ENCODE data around the gene SHANK2. TPM values are rescaled to one million over a fixed set of nuclear protein-coding genes. Genes with fewer than 3 reads are reported as not detected.

Gene SHANK2
- total RNA-seq, 2 donors from 2014 or later, result 22.3 to 49.6 TPM

DNA sequence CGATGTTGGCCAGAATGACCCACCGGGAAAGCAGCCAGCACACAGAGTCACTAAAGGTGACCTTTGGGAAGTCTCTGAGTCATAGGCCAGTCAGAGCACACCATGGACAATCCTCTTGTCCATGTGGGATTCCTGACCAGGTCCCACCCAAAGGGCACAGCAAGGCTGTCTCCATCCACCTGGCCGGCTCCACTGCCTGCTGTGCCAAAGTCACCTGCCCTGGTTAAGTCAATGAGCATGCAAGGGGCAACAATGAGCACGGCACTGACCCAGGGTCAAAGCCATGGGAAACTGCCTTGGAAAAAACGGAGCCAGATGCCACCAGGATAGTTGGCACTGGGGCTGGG, 49.8 kb downstream of the SHANK2 start:
- Mint-ChIP-seq H3K4me3 (no peak overlapping the region), H3K27me3 (ENCODE audit: insufficient read depth) (no peaks in the 10 kb centered on the region), H3K27ac (no peak overlapping the region), H3K4me1 (peaks cover 8% of the 10 kb centered on the region), H3K9me3 (no peaks in the 10 kb centered on the region), H3K36me3 (ENCODE audit: low read depth) (peaks cover 18% of the 10 kb centered on the region)
- Histone ChIP-seq H3K9ac (ENCODE audit: extremely low read depth, low read length, poor library complexity, severe bottlenecking) (no peak overlapping the region), H3K4me1 (ENCODE audit: control insufficient read depth, insufficient read depth, low read length) (no peaks in the 10 kb centered on the region), H3K36me3 (ENCODE audit: control insufficient read depth, insufficient read depth, low read length) (no peaks in the 10 kb centered on the region), H3K27ac (ENCODE audit: low read depth, low read length) (no peak overlapping the region), H3K4me3 (ENCODE audit: low read length) (no peak overlapping the region), H3K9me3 (ENCODE audit: control insufficient read depth, low read length) (no peaks in the 10 kb centered on the region), H3K27me3 (ENCODE audit: control insufficient read depth, insufficient read depth, low read length, poor library complexity, severe bottlenecking) (no peaks in the 10 kb centered on the region)
- TF ChIP-seq, protein P1, sequence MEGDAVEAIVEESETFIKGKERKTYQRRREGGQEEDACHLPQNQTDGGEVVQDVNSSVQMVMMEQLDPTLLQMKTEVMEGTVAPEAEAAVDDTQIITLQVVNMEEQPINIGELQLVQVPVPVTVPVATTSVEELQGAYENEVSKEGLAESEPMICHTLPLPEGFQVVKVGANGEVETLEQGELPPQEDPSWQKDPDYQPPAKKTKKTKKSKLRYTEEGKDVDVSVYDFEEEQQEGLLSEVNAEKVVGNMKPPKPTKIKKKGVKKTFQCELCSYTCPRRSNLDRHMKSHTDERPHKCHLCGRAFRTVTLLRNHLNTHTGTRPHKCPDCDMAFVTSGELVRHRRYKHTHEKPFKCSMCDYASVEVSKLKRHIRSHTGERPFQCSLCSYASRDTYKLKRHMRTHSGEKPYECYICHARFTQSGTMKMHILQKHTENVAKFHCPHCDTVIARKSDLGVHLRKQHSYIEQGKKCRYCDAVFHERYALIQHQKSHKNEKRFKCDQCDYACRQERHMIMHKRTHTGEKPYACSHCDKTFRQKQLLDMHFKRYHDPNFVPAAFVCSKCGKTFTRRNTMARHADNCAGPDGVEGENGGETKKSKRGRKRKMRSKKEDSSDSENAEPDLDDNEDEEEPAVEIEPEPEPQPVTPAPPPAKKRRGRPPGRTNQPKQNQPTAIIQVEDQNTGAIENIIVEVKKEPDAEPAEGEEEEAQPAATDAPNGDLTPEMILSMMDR (conservative IDR thresholded peaks at IDR 0.05), result no peak
- 94% methylated on average over 5 of the region's 5 CpGs for WGBS, 2 experiments (ENCODE audit: insufficient coverage in 1 of 2, insufficient read length in 1 of 2)
- no peak for DNase-seq

Other genes starting within 250 kb of the SHANK2 start
- 100 to 1,000 TPM in 1 of 2 donors, 10 to 100 TPM in 1; 87.7 to 130 TPM for gene DHCR7, start 195.8 kb upstream of the SHANK2 start, total RNA-seq
- 10 to 100 TPM; 51.9 to 61.6 TPM for gene NADSYN1, start 200.6 kb upstream of the SHANK2 start, total RNA-seq